ENCODE measurements around the gene PFDN6.
"Not testable (repeated sequence)": the region's sequence is repeated elsewhere in the genome, so short reads cannot be mapped to it uniquely, and the experiment has no call there.

PFDN6 gene

DNA sequence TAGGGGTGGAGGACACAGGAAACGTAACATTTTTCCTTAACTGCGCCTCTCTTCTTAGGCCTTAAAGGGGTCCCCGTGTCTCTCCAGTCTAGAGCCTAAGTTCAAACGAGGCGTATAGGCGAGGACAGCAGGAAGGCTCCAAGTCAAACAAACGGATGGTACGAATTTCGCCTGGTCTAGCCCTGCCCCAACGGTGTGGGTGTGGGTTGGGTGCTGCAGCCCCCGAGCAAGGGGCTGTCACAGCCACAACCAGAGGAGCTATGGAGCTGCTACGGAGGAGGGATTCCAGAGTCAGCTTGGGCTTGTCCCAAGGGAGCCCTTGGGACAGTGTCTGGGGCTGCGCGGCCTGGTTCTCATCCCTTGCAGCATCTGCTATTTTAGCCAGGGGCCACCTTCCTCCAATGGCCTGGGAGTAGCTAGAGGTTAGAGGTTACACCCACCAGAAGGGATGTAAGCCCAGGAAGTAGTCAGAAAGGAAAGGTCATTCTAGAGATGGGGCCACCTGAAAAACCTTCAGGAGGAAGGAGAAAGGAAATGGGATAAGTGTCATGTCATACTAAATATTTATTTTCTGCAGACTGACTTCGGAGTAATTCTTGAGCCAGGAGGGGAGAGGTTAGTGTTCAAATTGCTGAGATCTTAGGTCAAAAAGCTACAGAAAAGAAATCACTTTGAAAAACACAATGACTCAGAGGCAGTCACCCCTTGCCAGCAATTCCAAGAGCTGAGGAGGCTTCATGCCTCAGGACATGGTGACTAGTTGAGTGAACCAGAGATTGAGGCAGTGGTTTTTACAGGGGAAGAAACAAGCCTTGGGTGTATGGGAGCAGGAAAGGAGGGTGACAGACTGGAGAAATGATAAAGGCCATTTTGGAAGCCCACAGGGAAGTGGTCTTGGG, 39.4 kb upstream of the PFDN6 start:
- TF ChIP-seq, protein P1, sequence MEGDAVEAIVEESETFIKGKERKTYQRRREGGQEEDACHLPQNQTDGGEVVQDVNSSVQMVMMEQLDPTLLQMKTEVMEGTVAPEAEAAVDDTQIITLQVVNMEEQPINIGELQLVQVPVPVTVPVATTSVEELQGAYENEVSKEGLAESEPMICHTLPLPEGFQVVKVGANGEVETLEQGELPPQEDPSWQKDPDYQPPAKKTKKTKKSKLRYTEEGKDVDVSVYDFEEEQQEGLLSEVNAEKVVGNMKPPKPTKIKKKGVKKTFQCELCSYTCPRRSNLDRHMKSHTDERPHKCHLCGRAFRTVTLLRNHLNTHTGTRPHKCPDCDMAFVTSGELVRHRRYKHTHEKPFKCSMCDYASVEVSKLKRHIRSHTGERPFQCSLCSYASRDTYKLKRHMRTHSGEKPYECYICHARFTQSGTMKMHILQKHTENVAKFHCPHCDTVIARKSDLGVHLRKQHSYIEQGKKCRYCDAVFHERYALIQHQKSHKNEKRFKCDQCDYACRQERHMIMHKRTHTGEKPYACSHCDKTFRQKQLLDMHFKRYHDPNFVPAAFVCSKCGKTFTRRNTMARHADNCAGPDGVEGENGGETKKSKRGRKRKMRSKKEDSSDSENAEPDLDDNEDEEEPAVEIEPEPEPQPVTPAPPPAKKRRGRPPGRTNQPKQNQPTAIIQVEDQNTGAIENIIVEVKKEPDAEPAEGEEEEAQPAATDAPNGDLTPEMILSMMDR (IDR thresholded peaks at IDR 0.05; ENCODE audit: control insufficient read depth, extremely low read depth, insufficient read depth), result no peak
- peak overlapping the region; percentile 56 for H3K4me3 ChIP-seq (ENCODE audit: low read depth, low read length)
- DNase-seq (ENCODE audit: low read depth), result no peak

DNA sequence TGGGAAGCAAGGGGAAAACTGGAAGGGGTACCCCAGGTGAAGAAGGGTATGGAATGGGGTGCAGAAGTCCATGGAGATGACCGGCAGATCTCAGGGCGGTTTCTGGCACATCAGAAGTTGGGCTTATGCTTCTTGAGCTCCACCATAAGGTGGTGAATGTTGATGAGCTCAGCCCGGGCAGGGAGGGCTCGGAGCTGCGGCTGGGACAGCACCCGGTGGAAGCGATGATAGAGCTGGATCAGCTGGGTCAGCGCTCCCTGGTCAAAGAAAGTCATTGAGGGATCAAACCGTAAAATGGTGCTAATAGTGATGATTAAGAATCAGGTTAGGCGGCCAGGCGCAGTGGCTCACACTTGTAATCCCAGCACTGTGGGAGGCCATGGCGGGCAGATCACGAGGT, 38.7 kb upstream of the PFDN6 start:
- no peak for DNase-seq (ENCODE audit: low read depth)
- H3K4me3 ChIP-seq (ENCODE audit: low read depth, low read length), result peak overlapping the region; percentile 56; the same call in 1 of the 2 replicates
- TF ChIP-seq, protein P1 (IDR thresholded peaks at IDR 0.05; ENCODE audit: control insufficient read depth, extremely low read depth, insufficient read depth), result no peak

- no peak for DNase-seq (ENCODE audit: low read depth)
- H3K4me3 ChIP-seq (ENCODE audit: low read depth, low read length), result no peak overlapping the region
- TF ChIP-seq, protein P1 (IDR thresholded peaks at IDR 0.05; ENCODE audit: control insufficient read depth, extremely low read depth, insufficient read depth), result no peak
Observed at GRCh38 chr6:33251395-33252012, 37.9 kb upstream of the PFDN6 start.

GRCh38 chr6:33252759-33253158, 36.6 kb upstream of the PFDN6 start:
- DNase-seq (ENCODE audit: low read depth), result no peak
- H3K4me3 ChIP-seq (ENCODE audit: low read depth, low read length), result no peak overlapping the region
- TF ChIP-seq, protein P1 (IDR thresholded peaks at IDR 0.05; ENCODE audit: control insufficient read depth, extremely low read depth, insufficient read depth), result no peak

DNA sequence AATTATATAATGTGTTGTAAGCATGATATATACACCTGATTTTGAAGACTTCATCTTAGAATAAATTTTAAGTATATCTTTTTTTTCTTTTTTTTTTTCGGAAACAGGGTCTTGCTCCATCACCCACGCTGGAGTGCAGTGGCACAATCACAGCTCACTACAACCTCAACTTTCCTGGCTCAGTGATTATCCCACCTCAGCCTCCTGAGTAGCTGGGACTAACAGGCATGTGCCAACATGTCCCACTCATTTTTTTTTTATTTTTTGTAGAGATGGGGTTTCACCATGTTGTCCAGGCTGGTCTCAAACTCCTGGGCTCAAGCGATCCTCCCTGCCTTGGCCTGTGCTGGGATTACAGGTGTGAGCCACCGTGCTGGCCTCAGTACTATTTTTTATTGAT, 34.8 kb upstream of the PFDN6 start:
- TF ChIP-seq, protein P1 (IDR thresholded peaks at IDR 0.05; ENCODE audit: control insufficient read depth, extremely low read depth, insufficient read depth), result no peak
- H3K4me3 ChIP-seq (ENCODE audit: low read depth, low read length), result no peak overlapping the region
- no peak for DNase-seq (ENCODE audit: low read depth)

DNA sequence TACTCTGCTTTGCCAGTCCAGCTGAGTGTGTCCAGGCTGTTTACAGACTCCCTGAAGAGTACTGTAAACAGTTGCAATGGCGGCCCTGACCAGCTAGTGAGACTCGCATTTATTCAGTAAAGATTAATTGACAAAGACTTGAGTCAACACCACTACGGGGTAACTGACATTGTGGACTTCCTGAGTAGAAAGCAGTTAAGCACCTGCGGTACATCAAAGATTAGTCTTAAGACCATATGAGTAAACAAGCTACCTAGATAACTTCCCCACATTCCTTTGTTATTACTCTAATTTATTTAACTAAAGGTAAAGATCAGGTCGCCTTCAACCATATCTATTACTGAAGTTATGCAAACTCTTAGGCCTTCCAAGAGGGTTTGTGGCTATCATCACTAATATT, 30.4 kb upstream of the PFDN6 start:
- H3K4me3 ChIP-seq (ENCODE audit: low read depth, low read length), result no peak overlapping the region
- TF ChIP-seq, protein P1 (IDR thresholded peaks at IDR 0.05; ENCODE audit: control insufficient read depth, extremely low read depth, insufficient read depth), result no peak
- DNase-seq (ENCODE audit: low read depth), result no peak

DNA sequence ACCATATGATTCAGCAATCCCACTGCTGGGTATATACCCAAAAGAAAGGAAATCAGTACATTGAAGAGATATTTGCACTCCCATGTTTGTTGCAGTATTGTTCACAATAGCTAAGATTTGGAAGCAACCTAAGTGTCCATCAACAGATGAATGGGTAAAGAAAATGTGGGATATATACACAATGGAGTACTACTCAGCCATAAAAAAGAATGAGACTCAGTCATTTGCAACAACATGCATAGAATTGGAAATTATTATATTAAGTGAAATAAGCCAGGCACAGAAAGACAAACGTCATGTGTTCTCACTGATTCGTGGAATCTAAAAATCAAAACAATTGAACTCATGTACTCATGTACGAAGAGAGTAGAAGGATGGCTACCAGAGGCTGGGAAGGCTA, 26.9 kb upstream of the PFDN6 start:
- not testable (repeated sequence) for DNase-seq (ENCODE audit: low read depth); H3K4me3 ChIP-seq (ENCODE audit: low read depth, low read length)
